ENCODE measurements around the gene METTL23. TPM values are rescaled to one million over a fixed set of nuclear protein-coding genes. Genes with fewer than 3 reads are reported as not detected.
"Not testable (repeated sequence)": the region's sequence is repeated elsewhere in the genome, so short reads cannot be mapped to it uniquely, and the experiment has no call there.

METTL23 gene
- total RNA-seq, 2 experiments from 2014 or later, result 43.0 to 48.0 TPM

GRCh38 chr17:76742958-76743357 is 16.3 kb downstream of the METTL23 start:
- Mint-ChIP-seq H3K9me3 (no peaks in the 10 kb centered on the region), H3K4me3 (no peak overlapping the region), H3K36me3 (ENCODE audit: low read depth) (peaks cover 51% of the 10 kb centered on the region), H3K27ac (no peak overlapping the region), H3K27me3 (no peaks in the 10 kb centered on the region), H3K4me1 (peaks cover 47% of the 10 kb centered on the region)
- no peak for DNase-seq
- POLR2A ChIA-PET, result interaction anchor here (1.2 to 1.3 kb wide), 4 partner anchors 10 to 30 kb away, joined by 4 to 6 read pairs (median 4); no protein-coding TSS in a partner anchor
- CTCF ChIA-PET, result interaction anchor here (0.6 to 1.1 kb wide), 3 partner anchors 18 to 769 kb away, joined by 3 to 4 read pairs (median 3); no protein-coding TSS in a partner anchor

GRCh38 chr17:76744747-76745146 is 18.1 kb downstream of the METTL23 start:
- CTCF ChIA-PET, result no interaction called here
- Mint-ChIP-seq H3K36me3 (ENCODE audit: low read depth) (peaks cover 54% of the 10 kb centered on the region), H3K9me3 (no peaks in the 10 kb centered on the region), H3K27me3 (no peaks in the 10 kb centered on the region), H3K27ac (no peak overlapping the region), H3K4me3 (no peak overlapping the region), H3K4me1 (peaks cover 30% of the 10 kb centered on the region)
- POLR2A ChIA-PET, result interaction anchor here (1.1 kb wide), 1 partner anchor 28 kb away, joined by 4 read pairs; no protein-coding TSS in a partner anchor
- no peak for DNase-seq

- peaks cover 26% of the 10 kb centered on the region for H3K4me1 Mint-ChIP-seq
- ChIA-PET POLR2A (interaction anchor here (1.0 to 4.0 kb wide), 3 partner anchors 8 to 19 kb away, joined by 3 to 27 read pairs (median 8); partner anchors contain the start of genes JMJD6, METTL23, MFSD11 and SRSF2), CTCF (interaction anchor here (0.5 kb wide), 1 partner anchor 830 kb away, joined by 4 read pairs; no protein-coding TSS in a partner anchor)
- peaks cover 57% of the 10 kb centered on the region for H3K36me3 Mint-ChIP-seq (ENCODE audit: low read depth)
- not testable (repeated sequence) for H3K9me3 Mint-ChIP-seq, H3K27ac Mint-ChIP-seq, H3K27me3 Mint-ChIP-seq, DNase-seq, H3K4me3 Mint-ChIP-seq
Measured at GRCh38 chr17:76745785-76746184, 19.1 kb downstream of the METTL23 start.

GRCh38 chr17:76747716-76748363 is 21.2 kb downstream of the METTL23 start:
- ChIA-PET POLR2A (interaction anchor here (0.9 to 4.0 kb wide), 4 partner anchors 10 to 25 kb away, joined by 3 to 27 read pairs (median 4); partner anchors contain the start of genes MFSD11 and SRSF2), CTCF (interaction anchor here (1.0 kb wide), 1 partner anchor 10 kb away, joined by 3 read pairs; the partner anchor contains the start of genes MFSD11 and SRSF2)
- no peaks in the 10 kb centered on the region for H3K27me3 Mint-ChIP-seq
- H3K36me3 Mint-ChIP-seq (ENCODE audit: low read depth), result peaks cover 47% of the 10 kb centered on the region
- peaks cover 30% of the 10 kb centered on the region for H3K4me1 Mint-ChIP-seq
- no peak for DNase-seq
- no peaks in the 10 kb centered on the region for H3K9me3 Mint-ChIP-seq
- H3K27ac Mint-ChIP-seq, result no peak overlapping the region
- H3K4me3 Mint-ChIP-seq, result no peak overlapping the region

- Mint-ChIP-seq H3K27me3 (no peaks in the 10 kb centered on the region), H3K27ac (no peak overlapping the region), H3K9me3 (no peaks in the 10 kb centered on the region), H3K4me1 (peaks cover 38% of the 10 kb centered on the region), H3K36me3 (ENCODE audit: low read depth) (peaks cover 51% of the 10 kb centered on the region), H3K4me3 (no peak overlapping the region)
- ChIA-PET CTCF (interaction anchor here (0.6 kb wide), 1 partner anchor 154 kb away, joined by 4 read pairs; no protein-coding TSS in a partner anchor), POLR2A (interaction anchor here (0.9 to 4.0 kb wide), 4 partner anchors 11 to 24 kb away, joined by 3 to 27 read pairs (median 4); partner anchors contain the start of genes MFSD11 and SRSF2)
- DNase-seq, result no peak
Measured at GRCh38 chr17:76748657-76749056, 22.0 kb downstream of the METTL23 start.

GRCh38 chr17:76751416-76751993 is 24.9 kb downstream of the METTL23 start:
- Mint-ChIP-seq H3K36me3 (ENCODE audit: low read depth) (peaks cover 27% of the 10 kb centered on the region), H3K9me3 (no peaks in the 10 kb centered on the region), H3K27ac (peak overlapping the region; percentile 88), H3K27me3 (no peaks in the 10 kb centered on the region), H3K4me3 (no peak overlapping the region), H3K4me1 (peaks cover 27% of the 10 kb centered on the region)
- ChIA-PET POLR2A (interaction anchor here (0.8 to 3.4 kb wide), 8 partner anchors 14 to 80 kb away, joined by 3 to 67 read pairs (median 6); partner anchors contain the start of genes JMJD6, METTL23, MFSD11 and SRSF2), CTCF (interaction anchor here (0.7 kb wide), 2 partner anchors 28 to 335 kb away, joined by 3 read pairs; no protein-coding TSS in a partner anchor)
- DNase-seq, result no peak

- H3K27ac Mint-ChIP-seq, result peak overlapping the region; percentile 88
- H3K9me3 Mint-ChIP-seq, result no peaks in the 10 kb centered on the region
- ChIA-PET POLR2A (interaction anchor here (0.8 to 3.4 kb wide), 9 partner anchors 9 to 80 kb away, joined by 3 to 67 read pairs (median 6); partner anchors contain the start of genes JMJD6, METTL23, MFSD11 and SRSF2), CTCF (interaction anchor here (0.7 to 1.3 kb wide), 4 partner anchors 29 to 343 kb away, joined by 3 to 4 read pairs (median 3); no protein-coding TSS in a partner anchor)
- no peaks in the 10 kb centered on the region for H3K27me3 Mint-ChIP-seq
- H3K4me3 Mint-ChIP-seq, result peak overlapping the region; percentile 82
- peaks cover 26% of the 10 kb centered on the region for H3K36me3 Mint-ChIP-seq (ENCODE audit: low read depth)
- DNase-seq, result no peak
- peaks cover 25% of the 10 kb centered on the region for H3K4me1 Mint-ChIP-seq
Measured at GRCh38 chr17:76752006-76752405, 25.4 kb downstream of the METTL23 start.

- ChIA-PET CTCF (interaction anchor here (0.6 to 1.3 kb wide), 4 partner anchors 14 to 457 kb away, joined by 3 read pairs; no protein-coding TSS in a partner anchor), POLR2A (interaction anchor here (0.6 to 3.4 kb wide), 8 partner anchors 10 to 400 kb away, joined by 3 to 67 read pairs (median 6); partner anchors contain the start of genes MFSD11 and SRSF2)
- no peak for DNase-seq
- peak overlapping the region; percentile 82 for H3K4me3 Mint-ChIP-seq
- no peaks in the 10 kb centered on the region for H3K9me3 Mint-ChIP-seq
- H3K36me3 Mint-ChIP-seq (ENCODE audit: low read depth), result peaks cover 31% of the 10 kb centered on the region
- H3K27ac Mint-ChIP-seq, result peak overlapping the region; percentile 88
- H3K4me1 Mint-ChIP-seq, result peaks cover 25% of the 10 kb centered on the region
- H3K27me3 Mint-ChIP-seq, result no peaks in the 10 kb centered on the region
Measured at GRCh38 chr17:76753061-76753961, 26.7 kb downstream of the METTL23 start.

GRCh38 chr17:76755285-76755684 is 28.6 kb downstream of the METTL23 start:
- DNase-seq, result no peak
- peaks cover 23% of the 10 kb centered on the region for H3K4me1 Mint-ChIP-seq
- no peaks in the 10 kb centered on the region for H3K27me3 Mint-ChIP-seq
- H3K9me3 Mint-ChIP-seq, result no peaks in the 10 kb centered on the region
- POLR2A ChIA-PET, result interaction anchor here (1.0 kb wide), 1 partner anchor 18 kb away, joined by 6 read pairs; no protein-coding TSS in a partner anchor
- no peak overlapping the region for H3K27ac Mint-ChIP-seq
- peaks cover 29% of the 10 kb centered on the region for H3K36me3 Mint-ChIP-seq (ENCODE audit: low read depth)
- no peak overlapping the region for H3K4me3 Mint-ChIP-seq
- CTCF ChIA-PET, result no interaction called here

GRCh38 chr17:76757256-76757655 is 30.6 kb downstream of the METTL23 start:
- Mint-ChIP-seq H3K9me3 (no peaks in the 10 kb centered on the region), H3K36me3 (ENCODE audit: low read depth) (peaks cover 26% of the 10 kb centered on the region), H3K4me1 (peaks cover 18% of the 10 kb centered on the region), H3K27ac (no peak overlapping the region), H3K4me3 (no peak overlapping the region), H3K27me3 (no peaks in the 10 kb centered on the region)
- DNase-seq, result no peak
- CTCF ChIA-PET, result no interaction called here
- POLR2A ChIA-PET, result no interaction called here

- Mint-ChIP-seq H3K27ac (no peak overlapping the region), H3K4me1 (peaks cover 6% of the 10 kb centered on the region), H3K4me3 (no peak overlapping the region), H3K36me3 (ENCODE audit: low read depth) (peaks cover 22% of the 10 kb centered on the region), H3K9me3 (no peaks in the 10 kb centered on the region), H3K27me3 (no peaks in the 10 kb centered on the region)
- ChIA-PET CTCF (interaction anchor here (0.7 to 1.2 kb wide), 2 partner anchors 30 to 297 kb away, joined by 4 read pairs; no protein-coding TSS in a partner anchor), POLR2A (interaction anchor here (0.5 to 1.6 kb wide), 3 partner anchors 14 to 36 kb away, joined by 3 to 5 read pairs (median 3); no protein-coding TSS in a partner anchor)
- DNase-seq, result no peak
Measured at GRCh38 chr17:76758570-76758969, 31.9 kb downstream of the METTL23 start.

Measured in activated CD4-positive, alpha-beta memory T cell treated with anti-CD3 and anti-CD28 coated beads, Interleukin-2, amount 10 ng/mL, durations not matched to agents 7 days and 5 days (primary cell).